SK-N-SH (cell line): ENCODE data around the gene MREG.

Experiments used
- CTCF ChIP-seq: fragments of 200-600 bp; sonication (generic); IDR thresholded peaks from 2 replicates; pipeline ENCODE4 v1.6.1; 2017; ENCODE audit warnings: antibody characterized with exemption, mild to moderate bottlenecking, moderate library complexity
- FOXM1 ChIP-seq: IDR thresholded peaks from 2 replicates; pipeline ENCODE4 v1.4.0; 2012; ENCODE audit warnings: low read depth, mild to moderate bottlenecking

DNA sequence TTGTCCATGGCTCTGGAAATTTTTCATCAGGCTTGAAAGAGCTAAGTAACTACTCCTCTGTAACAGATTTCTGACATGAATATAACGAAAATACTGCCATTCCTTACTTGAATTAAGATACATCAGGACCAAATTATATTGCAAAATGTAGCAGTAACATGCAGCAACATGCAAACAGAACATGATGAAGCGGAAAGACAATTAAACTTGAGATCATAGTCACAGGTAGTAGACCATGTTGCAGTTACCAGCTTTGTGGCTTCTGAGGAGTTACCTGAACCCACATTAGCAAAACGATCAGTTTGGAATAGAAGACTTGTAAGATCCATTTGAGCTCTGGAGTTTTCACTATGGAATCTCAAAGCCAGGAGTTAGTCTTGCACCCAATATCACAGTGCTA is 76.2 kb downstream of the MREG start:
- TF ChIP-seq CTCF, result no peak
- no peak for TF ChIP-seq FOXM1
